IPS DF 6.9 (cell line): ENCODE data around the gene OR52E4.

ENCODE experiments used
- DNase-seq: peaks from one replicate; pipeline ENCODE4 v3.0.0-alpha.2; 2013; ENCODE audit warnings: low read depth, low spot score
- H3K27ac ChIP-seq: one replicate; pipeline ENCODE4 v1.5.1; 2013; ENCODE audit warnings: low read length, control low read depth
- H3K27me3 ChIP-seq: 2 replicates; pipeline ENCODE4 v1.6.1; 2013; ENCODE audit warnings: mild to moderate bottlenecking, low read length; ENCODE audit not compliant: control insufficient read depth, insufficient read depth
- H3K36me3 ChIP-seq: 2 replicates; pipeline ENCODE4 v1.6.1; 2013; ENCODE audit warnings: low read length; ENCODE audit not compliant: control insufficient read depth, insufficient read depth
- H3K4me1 ChIP-seq: 2 replicates; pipeline ENCODE4 v1.6.1; 2013; ENCODE audit warnings: low read length; ENCODE audit not compliant: control insufficient read depth, insufficient read depth
- H3K4me3 ChIP-seq: 2 replicates; pipeline ENCODE4 v1.5.1; 2013; ENCODE audit warnings: mild to moderate bottlenecking, low read length
- H3K9me3 ChIP-seq: 2 replicates; pipeline ENCODE4 v1.6.1; 2013; ENCODE audit warnings: low read length, inconsistent platforms; ENCODE audit not compliant: control insufficient read depth, insufficient read depth
- WGBS: extraction: QIAGEN DNeasy Blood & Tissue Kit; methylation state at CpG from one replicate; pipeline ENCODE4 v1.1.7; 2013; ENCODE audit warnings: mixed read lengths, missing lambda C conversion rate; ENCODE audit not compliant: insufficient read length, insufficient coverage; 5-methylcytosine and 5-hydroxymethylcytosine counted together

The OR52E4 gene

DNA sequence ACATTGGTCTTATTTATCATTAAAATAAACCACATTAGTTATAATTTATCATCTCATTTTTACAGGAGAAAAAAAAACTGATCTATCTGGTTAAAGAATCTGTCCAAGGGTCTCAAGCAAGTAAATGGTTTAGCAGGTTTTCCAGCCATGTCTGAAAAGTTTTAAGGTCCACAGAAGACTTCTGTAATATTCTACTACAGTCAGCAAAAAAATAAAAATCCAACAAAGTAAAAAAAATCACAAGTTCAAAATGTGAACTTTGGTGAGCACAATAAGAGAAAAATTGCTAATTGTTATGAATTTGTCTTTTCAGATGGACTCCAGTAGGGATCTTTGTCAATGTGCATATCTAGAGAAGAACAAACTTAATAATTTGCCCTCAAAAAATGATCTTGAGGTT, 1.3 kb downstream of the OR52E4 start:
- Histone ChIP-seq H3K27me3 (no peaks in the 10 kb centered on the region), H3K4me1 (no peaks in the 10 kb centered on the region), H3K36me3 (no peaks in the 10 kb centered on the region), H3K27ac (no peak overlapping the region), H3K4me3 (no peak overlapping the region), H3K9me3 (no peaks in the 10 kb centered on the region)
- DNase-seq: no peak

DNA sequence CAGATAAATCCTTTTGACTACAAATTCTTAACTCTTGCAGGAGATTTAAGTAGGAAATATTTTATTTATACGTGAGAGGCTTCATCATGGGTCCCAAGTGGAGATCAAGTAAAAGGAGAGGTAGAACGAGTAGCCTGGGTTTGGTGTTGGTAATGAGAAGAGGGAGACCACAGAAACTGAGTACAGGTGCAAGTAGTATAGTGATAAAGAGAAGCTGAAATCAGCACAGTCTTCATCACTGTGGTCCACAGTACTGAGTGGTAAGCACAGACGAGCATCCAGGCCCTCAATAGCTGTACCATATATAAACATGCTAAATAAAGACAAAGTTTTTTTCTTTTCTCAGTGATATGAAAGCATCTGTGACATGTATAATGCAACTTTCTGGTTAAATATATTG, 6.7 kb downstream of the OR52E4 start:
- H3K9me3 ChIP-seq: no peaks in the 10 kb centered on the region
- H3K4me3 ChIP-seq: no peak overlapping the region
- 100% methylated on average over 2 of the region's 3 CpGs for WGBS
- H3K36me3 ChIP-seq: no peaks in the 10 kb centered on the region
- H3K27ac ChIP-seq: no peak overlapping the region
- no peaks in the 10 kb centered on the region for H3K4me1 ChIP-seq
- no peak for DNase-seq
- no peaks in the 10 kb centered on the region for H3K27me3 ChIP-seq

DNA sequence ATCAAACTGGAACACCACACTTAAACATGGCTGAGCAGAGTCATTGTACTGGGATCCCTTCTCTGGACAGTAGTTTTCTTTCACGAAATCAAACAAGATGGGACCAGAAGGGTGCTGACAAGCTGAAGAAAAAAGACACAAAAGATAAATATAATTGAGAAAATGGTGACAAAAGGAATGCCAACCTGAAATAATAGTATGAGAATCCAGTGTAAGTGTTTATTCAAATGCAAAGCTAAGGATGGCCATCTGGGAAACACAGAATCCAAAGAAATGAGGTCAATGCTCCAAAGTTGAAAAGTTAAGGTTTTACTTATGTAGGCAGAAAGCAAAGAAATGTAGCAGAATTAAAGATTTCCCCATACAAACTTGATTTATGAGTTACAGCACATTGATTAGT, 7.2 kb downstream of the OR52E4 start:
- no CpG with 5 or more reads among the region's 1 CpG for WGBS
- Histone ChIP-seq H3K36me3 (no peaks in the 10 kb centered on the region), H3K9me3 (no peaks in the 10 kb centered on the region), H3K4me3 (no peak overlapping the region), H3K4me1 (no peaks in the 10 kb centered on the region), H3K27me3 (no peaks in the 10 kb centered on the region), H3K27ac (no peak overlapping the region)
- DNase-seq: no peak

DNA sequence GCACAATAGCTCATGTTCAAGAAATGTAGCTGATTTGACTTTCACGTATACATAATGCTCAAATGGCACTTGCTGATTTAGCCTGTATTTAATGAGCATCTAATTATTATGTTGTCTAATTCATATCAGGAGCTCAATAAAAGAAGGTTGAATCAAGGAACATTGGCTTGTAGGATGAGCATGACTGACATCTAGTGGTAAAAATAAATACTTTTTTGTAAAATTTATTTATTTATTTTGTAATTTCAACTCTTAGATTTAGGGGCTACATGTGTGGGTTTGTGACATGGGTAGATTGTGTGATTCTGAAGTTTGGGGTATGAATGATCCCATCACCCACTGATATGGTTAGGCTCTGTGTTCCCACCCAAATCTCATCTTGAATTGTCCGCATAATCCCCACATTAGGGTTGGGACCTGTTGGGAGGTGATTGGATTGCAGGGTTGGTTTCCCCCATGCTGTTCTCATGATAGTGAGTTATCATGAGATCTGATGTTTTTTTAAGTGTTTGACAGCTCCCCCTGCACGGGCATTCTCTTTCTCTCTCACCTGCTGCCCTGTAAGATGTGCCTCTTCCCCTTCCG, 10.9 kb downstream of the OR52E4 start:
- no peak for DNase-seq
- H3K9me3 ChIP-seq: no peaks in the 10 kb centered on the region
- WGBS: no CpG with 5 or more reads among the region's 4 CpGs
- H3K27me3 ChIP-seq: no peaks in the 10 kb centered on the region
- H3K4me3 ChIP-seq: no peak overlapping the region
- H3K27ac ChIP-seq: no peak overlapping the region
- no peaks in the 10 kb centered on the region for H3K36me3 ChIP-seq
- H3K4me1 ChIP-seq: no peaks in the 10 kb centered on the region

DNA sequence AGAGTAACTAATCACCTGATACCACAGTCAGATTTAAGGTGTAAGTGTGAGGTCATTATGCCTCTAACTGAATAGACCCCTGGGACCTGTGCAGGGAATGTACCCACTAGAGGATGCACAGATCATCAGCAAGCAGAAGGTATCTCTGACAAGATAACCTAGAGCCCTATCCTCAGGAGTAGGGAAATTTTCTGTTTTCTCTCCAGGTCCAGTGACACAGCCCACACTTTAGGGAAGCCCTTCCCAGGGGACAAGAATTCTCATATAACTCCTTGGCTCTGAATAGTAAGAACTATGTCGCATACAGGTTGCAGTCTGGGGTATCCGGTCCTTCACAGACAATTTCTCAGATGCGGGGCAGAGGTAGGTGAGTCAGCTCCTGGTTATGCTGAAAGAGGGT, 12.5 kb downstream of the OR52E4 start, which contains the start of gene OR52E5:
OR52E5 (plus strand) TSS at position 301 of the 400 bp plus-strand sequence. CDS start 7,569 bp downstream, outside the sequence.
- Histone ChIP-seq H3K36me3 (no peaks in the 10 kb centered on the region), H3K27me3 (no peaks in the 10 kb centered on the region), H3K9me3 (no peaks in the 10 kb centered on the region), H3K4me3 (no peak within 1 kb of the TSS), H3K4me1 (no peaks in the 10 kb centered on the region), H3K27ac (no peak within 1 kb of the TSS)
- no CpG with 5 or more reads among the region's 3 CpGs for WGBS
- DNase-seq: no peak

DNA sequence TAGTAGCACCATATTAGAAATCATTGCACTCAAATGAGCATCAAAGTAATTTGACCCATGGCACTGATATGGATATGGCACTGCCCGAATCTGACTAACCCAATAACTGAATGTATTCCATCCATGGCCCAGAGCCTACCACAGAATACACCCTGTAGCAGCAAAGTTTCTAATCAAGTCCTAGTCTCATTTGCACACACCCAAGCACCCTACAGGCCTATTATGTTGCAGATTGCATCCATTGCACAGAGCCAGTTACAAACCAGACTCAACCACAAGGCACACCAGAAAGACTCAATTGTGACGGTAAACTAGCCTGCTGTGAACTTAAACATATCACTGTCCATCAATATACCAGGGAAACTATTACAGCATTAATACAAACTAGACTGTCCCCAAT, 19.1 kb downstream of the OR52E4 start:
- Histone ChIP-seq H3K4me3 (no peak overlapping the region), H3K9me3 (no peaks in the 10 kb centered on the region), H3K4me1 (no peaks in the 10 kb centered on the region), H3K36me3 (no peaks in the 10 kb centered on the region), H3K27ac (no peak overlapping the region), H3K27me3 (no peaks in the 10 kb centered on the region)
- DNase-seq: no peak
- WGBS: no CpG with 5 or more reads among the region's 2 CpGs

DNA sequence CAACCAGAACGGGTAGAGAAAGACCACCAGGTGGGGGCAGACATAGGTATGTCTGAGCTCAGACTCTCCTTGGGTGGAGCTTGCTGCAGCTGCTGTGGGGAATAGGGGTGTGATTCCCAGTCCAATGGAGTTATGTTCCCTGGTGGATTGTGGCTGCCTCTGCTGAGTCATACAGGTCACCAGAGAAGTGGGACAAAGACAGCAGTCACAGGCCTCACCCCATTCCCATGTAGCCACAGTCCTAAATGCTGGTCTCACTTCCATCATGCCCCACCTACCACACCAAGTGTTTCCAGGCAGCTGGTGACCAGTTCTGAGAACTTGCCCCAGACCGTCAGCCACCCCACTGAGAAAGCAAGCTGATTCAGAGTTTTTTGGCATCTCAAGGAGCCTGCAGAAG, 30.1 kb downstream of the OR52E4 start:
- Histone ChIP-seq H3K4me3 (no peak overlapping the region), H3K9me3 (no peaks in the 10 kb centered on the region), H3K27me3 (no peaks in the 10 kb centered on the region), H3K36me3 (no peaks in the 10 kb centered on the region), H3K27ac (no peak overlapping the region), H3K4me1 (no peaks in the 10 kb centered on the region)
- no peak for DNase-seq
- no CpG with 5 or more reads among the region's 2 CpGs for WGBS

DNA sequence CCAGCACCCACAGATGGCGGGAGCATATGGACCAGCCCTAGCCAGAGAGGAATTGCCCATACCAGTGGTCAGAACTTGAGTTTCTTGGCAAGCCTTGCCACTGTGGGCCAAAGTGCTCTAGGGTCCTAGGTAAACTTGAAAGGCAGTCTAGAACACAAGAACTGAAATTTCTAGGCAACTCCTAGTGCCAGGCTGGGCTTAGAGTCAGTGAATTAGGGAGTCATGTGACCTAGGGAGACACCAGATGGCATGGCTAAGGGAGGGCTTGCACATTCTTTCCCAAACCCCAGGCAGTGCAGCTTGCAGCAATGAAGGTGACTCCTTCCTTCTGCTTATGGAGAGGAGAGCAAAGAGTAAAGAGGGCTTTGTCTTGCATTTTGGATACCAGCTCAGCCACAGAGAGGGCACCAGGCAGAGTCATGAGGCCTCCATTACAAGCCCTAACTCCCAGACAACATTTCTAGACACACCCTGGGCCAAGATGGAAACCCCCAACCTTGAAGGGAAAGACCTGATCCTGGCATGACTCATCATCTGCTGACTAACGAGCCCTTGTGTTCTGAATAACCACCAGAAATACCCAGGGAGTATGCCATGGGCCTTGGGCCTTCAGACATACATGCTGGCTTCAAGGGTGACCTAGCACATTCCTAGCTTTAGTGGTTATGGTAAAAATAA, 42.5 kb downstream of the OR52E4 start:
- no peaks in the 10 kb centered on the region for H3K4me1 ChIP-seq
- H3K4me3 ChIP-seq: no peak overlapping the region
- no CpG with 5 or more reads among the region's 2 CpGs for WGBS
- H3K27me3 ChIP-seq: no peaks in the 10 kb centered on the region
- no peaks in the 10 kb centered on the region for H3K36me3 ChIP-seq
- H3K9me3 ChIP-seq: no peaks in the 10 kb centered on the region
- DNase-seq: no peak
- no peak overlapping the region for H3K27ac ChIP-seq

DNA sequence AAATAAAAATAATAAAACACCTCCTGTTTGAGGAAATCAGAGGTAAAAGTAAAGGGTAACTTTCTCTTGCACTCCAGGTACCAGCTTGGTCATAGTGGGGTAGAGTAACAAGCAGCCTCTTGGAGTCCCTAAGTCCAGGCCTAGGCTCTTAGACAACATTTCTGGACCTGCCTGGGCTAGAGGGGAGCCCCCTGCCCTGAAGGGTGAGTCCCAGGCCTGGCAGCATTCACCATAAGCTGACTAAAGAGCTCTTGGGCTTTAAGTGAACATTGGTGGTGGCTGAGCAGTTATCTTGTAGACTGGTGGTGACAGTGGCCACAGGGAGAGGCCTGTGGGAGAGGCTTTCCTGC, 43.0 kb downstream of the OR52E4 start:
- Histone ChIP-seq H3K27ac (no peak overlapping the region), H3K36me3 (no peaks in the 10 kb centered on the region), H3K27me3 (no peaks in the 10 kb centered on the region), H3K4me3 (no peak overlapping the region), H3K4me1 (no peaks in the 10 kb centered on the region), H3K9me3 (no peaks in the 10 kb centered on the region)
- DNase-seq: no peak

DNA sequence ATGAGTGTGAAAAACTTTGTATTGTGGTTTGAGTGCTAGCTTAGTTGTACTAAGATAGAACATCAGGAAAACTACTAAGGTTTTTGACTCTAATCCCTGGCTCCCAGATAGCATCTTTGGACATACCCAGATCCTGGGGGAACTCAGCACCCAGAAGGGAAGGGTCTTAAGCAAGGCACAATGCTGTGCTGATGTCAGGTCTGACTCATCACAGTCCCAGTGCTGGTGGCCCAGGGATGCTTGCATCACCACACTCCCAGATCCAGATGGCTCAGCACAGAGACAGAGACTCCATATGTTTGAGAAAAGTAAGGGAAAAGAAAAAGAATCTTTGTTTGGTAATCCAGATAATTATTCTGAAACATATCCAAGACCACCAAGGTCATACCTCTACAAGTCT, 43.4 kb downstream of the OR52E4 start:
- no peak overlapping the region for H3K27ac ChIP-seq
- no peak overlapping the region for H3K4me3 ChIP-seq
- H3K9me3 ChIP-seq: no peaks in the 10 kb centered on the region
- H3K36me3 ChIP-seq: no peaks in the 10 kb centered on the region
- DNase-seq: no peak
- no peaks in the 10 kb centered on the region for H3K4me1 ChIP-seq
- H3K27me3 ChIP-seq: no peaks in the 10 kb centered on the region

DNA sequence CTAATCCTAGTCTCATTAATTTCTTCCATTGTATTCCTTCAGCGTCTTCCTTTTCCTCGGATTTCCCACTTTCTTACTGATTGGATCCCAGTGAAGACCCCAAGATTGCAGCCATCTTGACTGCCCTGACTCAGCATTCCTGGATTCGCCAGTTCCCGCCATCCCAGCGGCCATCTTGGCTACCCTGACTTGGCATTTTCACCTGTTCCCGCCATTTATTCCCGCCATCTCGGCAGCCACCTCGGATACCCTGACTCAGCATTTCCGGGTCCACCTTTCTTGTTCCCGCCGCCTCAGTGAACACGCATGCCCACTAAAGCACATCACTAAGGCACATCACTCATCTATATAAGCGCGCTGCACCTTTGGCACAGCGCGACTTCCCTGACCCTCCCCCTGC, 47.8 kb downstream of the OR52E4 start:
- WGBS: no CpG with 5 or more reads among the region's 17 CpGs

More for the DNA sequence above, 47.8 kb downstream of the OR52E4 start:
- Histone ChIP-seq H3K27me3 (no peaks in the 10 kb centered on the region), H3K4me1 (no peaks in the 10 kb centered on the region), H3K36me3 (no peaks in the 10 kb centered on the region), H3K4me3 (no peak overlapping the region), H3K9me3 (no peaks in the 10 kb centered on the region), H3K27ac (no peak overlapping the region)
- DNase-seq: no peak
